HCT116 (cell line): ENCODE measurements around the gene MMP15. TPM values are rescaled to one million over a fixed set of nuclear protein-coding genes. Genes with fewer than 3 reads are reported as not detected.

Experiments
- ATAC-seq: fragments of 200-7000 bp; cut with Tn5 transposase; 2 replicates; pipeline ENCODE4 v1.9.1; 2020; ENCODE audit warnings: mild to moderate bottlenecking, moderate library complexity
- BruUV-seq: library from RNA; stranded (reverse); fragments of 400-500 nt; replicated peaks from 2 replicates; lab custom pipeline; 2021; lab: Mats Ljungman, UMichigan
- CTCF ChIA-PET: fragments of 300-600 bp; sonication (Branson Sonifier 250); formaldehyde crosslinking; loops from one replicate; lab custom pipeline; 2021; ENCODE audit warnings: antibody characterized with exemption; lab: Charles Lee
- POLR2A ChIA-PET: fragments of 300-600, 350-600 bp; sonication (Branson Sonifier 250); formaldehyde crosslinking; loops from one replicate; lab custom pipeline; 2021; ENCODE audit warnings: antibody characterized with exemption; lab: Charles Lee
- RAD21 ChIA-PET, 2 experiments: fragments of 300-600 bp; sonication (Branson Sonifier 250); formaldehyde crosslinking; loops; one replicate each; lab custom pipeline; 2023; ENCODE audit warnings: low total read pairs in 2 of 2; ENCODE audit not compliant: uncharacterized antibody in 2 of 2, unreplicated experiment in 2 of 2, low non-redundant PET in 1 of 2; lab: Charles Lee
- DNase-seq: peaks from one replicate; pipeline ENCODE4 v3.0.0-alpha.2; 2010; ENCODE audit warnings: low read depth, low spot score
- H2AFZ ChIP-seq: fragments of 200-600 bp; shearing (Covaris generic), sonication (generic); 2 replicates; pipeline ENCODE4 v1.6.1; 2017; ENCODE audit warnings: low read depth, mixed run types, mixed read lengths, antibody characterized with exemption, low read length; ENCODE audit not compliant: poor library complexity, severe bottlenecking
- H3K27ac ChIP-seq: 2 replicates; pipeline ENCODE4 v1.5.1; 2012; ENCODE audit warnings: low read depth, low read length
- H3K27me3 ChIP-seq: fragments of 200-600 bp; sonication (generic); 2 replicates; pipeline ENCODE4 v1.6.1; 2016; ENCODE audit warnings: mixed run types, low read length, mixed read lengths; ENCODE audit not compliant: insufficient read depth
- H3K36me3 ChIP-seq, 2 experiments: fragments of 200-500 bp in 1 of 2; fragments of 200-600 bp in 1 of 2; sonication (Bioruptor generic) in 1 of 2; sonication (generic) in 1 of 2; 2 replicates each; pipeline versions ENCODE4 v1.5.1 to v1.6.1; 2014 to 2016; ENCODE audit warnings: low read length in 2 of 2, inconsistent platforms in 1 of 2, mixed read lengths in 1 of 2, mixed run types in 1 of 2; ENCODE audit not compliant: insufficient read depth in 2 of 2, control insufficient read depth in 1 of 2
- H3K4me1 ChIP-seq, 2 experiments: fragments of 200-600 bp in 1 of 2; sonication (generic) in 1 of 2; 2 replicates each; pipeline versions ENCODE4 v1.5.1 to v1.6.1; 2012 to 2017; ENCODE audit warnings: low read length in 2 of 2, inconsistent platforms in 1 of 2, mild to moderate bottlenecking in 1 of 2, mixed read lengths in 1 of 2, mixed run types in 1 of 2, moderate library complexity in 1 of 2; ENCODE audit not compliant: insufficient read depth in 2 of 2, control insufficient read depth in 1 of 2
- H3K4me2 ChIP-seq: fragments of 200-600 bp; sonication (generic); 2 replicates; pipeline ENCODE4 v1.6.1; 2017; ENCODE audit warnings: mixed run types, low read length, mixed read lengths
- H3K4me3 ChIP-seq, 2 experiments: fragments of 200-600 bp in 1 of 2; sonication (generic) in 1 of 2; replicated peaks in 1 of 2; 2 replicates each; pipeline ENCODE4 v1.5.1; 2011 to 2016; ENCODE audit warnings: low read length in 2 of 2, control low read depth in 1 of 2, low read depth in 1 of 2, mild to moderate bottlenecking in 1 of 2, mixed read lengths in 1 of 2, mixed run types in 1 of 2
- H3K79me2 ChIP-seq: fragments of 200-600 bp; sonication (generic); 2 replicates; pipeline ENCODE4 v1.6.1; 2017; ENCODE audit warnings: mild to moderate bottlenecking, mixed run types, low read length, moderate library complexity, mixed read lengths; ENCODE audit not compliant: insufficient read depth
- H3K9ac ChIP-seq: fragments of 200-600 bp; sonication (generic); 2 replicates; pipeline ENCODE4 v1.6.1; 2016; ENCODE audit warnings: low read length, mixed read lengths
- H3K9me2 ChIP-seq: fragments of 200-600 bp; sonication (generic), shearing (Covaris generic); 2 replicates; pipeline ENCODE4 v1.6.1; 2017; ENCODE audit warnings: mixed run types, mild to moderate bottlenecking, moderate library complexity; ENCODE audit not compliant: insufficient read depth
- H3K9me3 ChIP-seq, 2 experiments: fragments of 200-500 bp in 1 of 2; fragments of 200-600 bp in 1 of 2; sonication (Bioruptor generic) in 1 of 2; sonication (generic) in 1 of 2; 2 replicates each; pipeline ENCODE4 v1.6.1; 2014 to 2017; ENCODE audit warnings: low read length in 2 of 2, mixed read lengths in 2 of 2, inconsistent platforms in 1 of 2, low read depth in 1 of 2, mild to moderate bottlenecking in 1 of 2, mixed run types in 1 of 2, moderate library complexity in 1 of 2; ENCODE audit not compliant: control insufficient read depth in 1 of 2, insufficient read depth in 1 of 2
- H4K20me1 ChIP-seq: fragments of 200-600 bp; sonication (generic), shearing (Covaris generic); 2 replicates; pipeline ENCODE4 v1.6.1; 2017; ENCODE audit warnings: mixed run types, mild to moderate bottlenecking, moderate library complexity; ENCODE audit not compliant: insufficient read depth
- ATF3 ChIP-seq: IDR thresholded peaks from 2 replicates; pipeline ENCODE4 v1.6.1; 2012
- CEBPB ChIP-seq: IDR thresholded peaks from 2 replicates; pipeline ENCODE4 v1.6.1; 2012; ENCODE audit warnings: low read depth
- EGR1 ChIP-seq: IDR thresholded peaks from 2 replicates; pipeline ENCODE4 v1.6.1; 2012; ENCODE audit warnings: low read depth
- EZH2 ChIP-seq: fragments of 200-600 bp; sonication (generic); IDR thresholded peaks from 2 replicates; pipeline ENCODE4 v1.6.1; 2017; ENCODE audit warnings: antibody characterized with exemption, mixed run types
- EZH2phosphoT487 ChIP-seq: fragments of 200-600 bp; IDR thresholded peaks from 2 replicates; pipeline ENCODE4 v1.6.1; 2018; ENCODE audit warnings: antibody characterized with exemption, borderline replicate concordance
- MAX ChIP-seq: IDR thresholded peaks from 2 replicates; pipeline ENCODE4 v1.6.1; 2012
- POLR2AphosphoS5 ChIP-seq: IDR thresholded peaks from 2 replicates; pipeline ENCODE4 v1.6.1; 2011; ENCODE audit warnings: mild to moderate bottlenecking, low read depth, low read length, moderate library complexity
- RAD21 ChIP-seq: IDR thresholded peaks from 2 replicates; pipeline ENCODE4 v1.6.1; 2012; ENCODE audit warnings: low read depth, mild to moderate bottlenecking
- SIN3A ChIP-seq: IDR thresholded peaks from 2 replicates; pipeline ENCODE4 v1.6.1; 2012; ENCODE audit warnings: low read depth
- SP1 ChIP-seq: IDR thresholded peaks from 2 replicates; pipeline ENCODE4 v1.6.1; 2012; ENCODE audit warnings: low read depth
- SRF ChIP-seq: IDR thresholded peaks from 2 replicates; pipeline ENCODE4 v1.6.1; 2012; ENCODE audit warnings: low read depth
- ZNF274 ChIP-seq: fragments of 200-500 bp; sonication (Bioruptor generic); IDR thresholded peaks from 2 replicates; pipeline ENCODE4 v1.6.1; 2014; ENCODE audit warnings: mild to moderate bottlenecking, low read depth, low read length, inconsistent platforms
- intact Hi-C: fragments of 100-400 bp; cut with micrococcal nuclease; formaldehyde crosslinking; loops from 2 replicates; pipeline ENCODE4 v1.10.0; 2022
- total RNA-seq: library from RNA; stranded (reverse); gene quantifications from one replicate; pipeline ENCODE4 v1.2.1, GENCODE V29; 2021; ENCODE audit not compliant: unreplicated experiment

Gene MMP15
- total RNA-seq, 1 experiment from 2014 or later, result 38.5 TPM

GRCh38 chr16:58041628-58041955 is 16.0 kb downstream of the MMP15 start:
- Histone ChIP-seq H3K9me3 (no peaks in the 10 kb centered on the region), H3K9ac (no peak overlapping the region), H2AFZ (no peak overlapping the region)
- CTCF ChIA-PET, result no interaction called here
- no peak for ATAC-seq
- BruUV-seq, result no TSS peak
- TF ChIP-seq RAD21 (no peak), POLR2AphosphoS5 (no peak), ATF3 (no peak), SRF (no peak), SP1 (no peak), ZNF274 (no peak), MAX (no peak), EZH2phosphoT487 (no peak), EGR1 (no peak), SIN3A (no peak), EZH2 (no peak), CEBPB (no peak)
- TF ChIP-seq, all 23 proteins: peak for 0
- Histone ChIP-seq H3K27ac (no peak overlapping the region), H3K36me3 (peaks cover 5 to 9% of the 10 kb centered on the region in 2 experiments; a peak in 2 of 4 replicates), H3K27me3 (no peaks in the 10 kb centered on the region), H3K4me1 (no peaks in the 10 kb centered on the region), H3K79me2 (no peaks in the 10 kb centered on the region), H3K4me2 (no peak overlapping the region), H3K4me3 (no peak overlapping the region), H4K20me1 (no peaks in the 10 kb centered on the region), H3K9me2 (no peaks in the 10 kb centered on the region)
- intact Hi-C loops, result no loop called here
- ChIA-PET RAD21 (no interaction called here), POLR2A (no interaction called here)
- no peak for DNase-seq
